ENCODE measurements around the gene TANGO6.
"Not testable (repeated sequence)": the region's sequence is repeated elsewhere in the genome, so short reads cannot be mapped to it uniquely, and the experiment has no call there.

TANGO6 gene

GRCh38 chr16:69013991-69014390 lies 170.7 kb downstream of the TANGO6 start:
- no peak for DNase-seq (ENCODE audit: low spot score)

GRCh38 chr16:69014811-69015210 lies 171.5 kb downstream of the TANGO6 start:
- no peak for DNase-seq (ENCODE audit: low spot score)

DNA sequence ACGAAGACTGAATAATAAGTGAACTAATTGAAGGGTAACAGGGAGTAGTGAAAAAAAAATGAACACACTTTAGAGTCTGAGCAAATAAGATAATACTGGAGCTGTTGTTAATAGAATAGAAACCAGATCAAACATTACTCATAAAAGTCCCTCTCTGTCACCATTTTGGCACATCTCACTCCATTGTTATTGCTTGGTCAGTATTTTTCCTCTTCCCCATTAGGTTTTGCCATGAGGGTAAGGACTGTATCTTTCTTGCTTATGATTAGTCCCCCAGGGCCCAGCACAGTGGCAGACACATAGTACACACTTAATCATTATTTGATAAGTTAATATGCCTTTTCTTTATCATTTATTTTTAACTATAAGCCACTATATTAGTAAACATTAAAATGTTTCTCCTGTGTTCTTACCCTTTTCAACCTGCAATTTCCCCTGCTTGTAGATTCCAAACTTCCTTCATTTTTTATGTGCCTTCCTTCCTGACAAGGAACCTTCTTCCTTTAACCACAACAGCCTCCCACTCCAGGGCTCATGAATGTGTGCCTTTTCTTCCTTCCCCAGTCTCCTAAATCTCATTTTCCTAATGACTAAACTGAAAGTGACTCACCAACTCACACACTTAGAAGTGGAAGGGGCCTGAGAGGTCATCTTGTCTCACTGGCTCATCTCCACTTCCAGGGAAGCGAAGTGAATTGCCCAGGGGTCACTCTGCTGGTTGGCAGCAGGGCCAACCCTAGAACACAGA lies 173.9 kb downstream of the TANGO6 start:
- DNase-seq (ENCODE audit: low spot score): no peak

DNA sequence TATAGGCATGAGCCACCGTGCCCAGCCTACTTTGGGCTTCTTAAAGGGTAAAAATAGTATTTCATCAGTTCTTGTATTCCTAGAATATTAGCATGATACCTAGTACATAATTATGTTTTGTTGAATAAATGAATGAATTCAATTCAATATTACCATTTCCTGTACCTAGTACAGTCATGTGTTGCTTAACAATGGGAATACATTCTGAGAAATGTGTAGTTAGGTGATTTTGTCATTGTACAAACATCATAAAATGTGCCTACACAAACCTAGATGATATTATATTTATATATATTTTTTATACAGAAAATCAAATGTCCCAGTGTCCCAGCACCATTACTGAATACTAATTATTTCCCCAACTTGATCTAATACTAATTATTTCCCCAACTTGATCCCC lies 176.5 kb downstream of the TANGO6 start:
- no peak for DNase-seq (ENCODE audit: low spot score)

- DNase-seq (ENCODE audit: low spot score): no peak
Observed at GRCh38 chr16:69029121-69029520, 185.8 kb downstream of the TANGO6 start.

GRCh38 chr16:69031877-69032301 lies 188.6 kb downstream of the TANGO6 start:
- DNase-seq (ENCODE audit: low spot score): no peak

DNA sequence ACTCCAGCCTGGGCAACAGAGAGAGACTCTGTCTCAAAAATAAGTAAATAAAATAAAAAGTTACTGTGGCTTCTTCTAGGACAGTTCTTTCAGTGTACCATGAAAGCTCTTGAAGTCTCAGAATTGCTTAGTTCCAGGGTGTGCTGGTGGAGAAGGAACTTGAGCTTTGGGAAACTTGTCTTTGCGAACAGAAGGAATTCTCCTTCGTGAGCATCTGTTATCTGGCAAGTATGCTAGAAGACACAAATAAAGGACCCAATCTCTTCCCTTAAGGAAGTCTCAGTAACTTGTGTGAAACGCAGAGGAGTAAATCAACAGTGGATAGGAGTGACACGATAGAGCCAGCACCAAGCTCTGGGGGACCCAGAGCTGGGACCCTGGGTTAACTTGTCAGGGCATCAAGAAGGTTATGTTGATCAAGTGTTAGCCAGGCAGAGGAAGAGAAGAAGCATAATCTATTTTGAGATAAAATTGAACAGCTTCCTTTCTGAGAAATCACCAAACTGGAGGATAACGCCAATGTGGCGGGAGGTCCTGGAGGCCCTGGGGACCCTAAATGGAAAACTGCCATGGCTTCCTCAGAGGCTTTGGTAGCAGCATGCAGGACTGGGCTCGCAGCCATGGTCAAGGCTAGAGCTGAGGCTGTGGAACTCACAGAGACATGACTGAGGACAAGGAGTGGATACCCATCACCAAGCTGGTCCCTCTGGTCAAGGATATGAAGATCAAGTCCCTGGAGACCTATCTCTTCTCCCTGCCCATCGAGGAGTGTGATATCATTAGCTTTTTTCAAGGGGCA lies 190.0 kb downstream of the TANGO6 start:
- DNase-seq (ENCODE audit: low spot score): no peak

GRCh38 chr16:69035375-69035774 lies 192.0 kb downstream of the TANGO6 start:
- no peak for DNase-seq (ENCODE audit: low spot score)

DNA sequence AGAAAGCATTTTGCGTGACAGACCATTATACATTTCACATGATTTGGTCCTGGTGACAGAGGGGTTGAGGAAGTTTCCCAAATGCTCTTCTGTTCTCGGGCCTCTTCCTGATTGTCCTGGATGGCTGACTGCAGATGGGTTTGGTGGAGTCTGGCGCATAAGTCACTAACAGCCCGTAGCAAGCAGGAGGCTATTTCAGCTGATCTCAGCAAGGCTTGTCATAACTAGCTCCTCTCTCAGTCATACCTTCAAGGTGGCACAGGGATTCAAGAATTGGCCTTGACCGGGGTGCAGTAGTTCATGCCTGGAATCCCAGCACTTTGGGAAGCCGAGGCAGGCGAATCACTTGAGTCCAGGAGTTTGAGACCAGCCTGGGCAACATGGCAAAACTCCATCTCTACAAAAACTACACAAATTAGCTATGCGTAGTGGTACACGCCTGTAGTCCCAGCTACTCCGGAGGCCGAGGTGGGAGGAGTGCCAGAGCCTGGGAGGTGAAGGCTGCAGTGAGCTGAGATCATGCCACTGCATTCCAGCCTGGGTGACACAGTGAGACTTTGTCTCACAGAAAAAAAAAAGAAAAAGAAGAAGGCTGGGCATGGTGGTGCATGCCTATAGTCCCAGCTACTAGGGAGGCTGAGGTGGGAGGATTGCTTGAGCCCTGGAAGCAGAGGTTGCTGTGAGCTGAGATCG lies 193.2 kb downstream of the TANGO6 start:
- DNase-seq (ENCODE audit: low spot score): no peak

DNA sequence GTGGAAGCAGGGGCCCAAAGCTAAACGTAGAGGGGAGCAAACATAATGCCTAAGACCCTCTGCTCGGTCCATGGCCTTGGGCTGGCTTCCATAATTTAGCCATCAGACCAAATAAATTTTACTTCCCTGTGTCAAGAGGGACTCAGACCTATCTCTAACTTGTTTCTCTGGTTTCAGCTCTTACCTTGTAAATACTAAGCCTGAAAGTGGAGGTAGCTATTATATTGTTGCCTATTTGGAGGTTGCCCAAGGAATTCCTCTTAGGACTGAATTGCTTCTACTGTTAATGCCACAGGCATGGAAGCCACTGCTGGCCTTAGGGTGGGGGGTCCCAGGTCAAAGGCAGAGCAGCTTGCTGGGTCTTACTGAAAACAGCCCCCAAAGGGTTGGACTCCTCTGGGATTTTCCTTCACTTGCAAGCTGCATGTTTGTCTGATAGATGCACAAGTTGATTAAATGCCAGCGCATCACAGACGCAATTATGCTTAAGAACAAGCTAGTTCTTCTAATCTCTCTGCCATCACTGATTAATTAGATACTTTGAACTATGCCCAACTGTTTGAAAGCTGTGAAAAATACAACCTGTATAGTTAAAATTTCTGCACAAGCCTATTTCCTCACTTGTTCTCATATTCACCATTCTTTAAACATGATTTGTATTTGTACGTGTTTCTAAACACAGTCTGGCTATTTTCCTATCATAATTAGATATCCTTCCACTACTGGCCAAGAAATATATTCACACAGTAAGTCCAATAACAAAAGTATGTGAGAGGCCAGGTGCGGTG lies 194.2 kb downstream of the TANGO6 start:
- no peak for DNase-seq (ENCODE audit: low spot score)

DNA sequence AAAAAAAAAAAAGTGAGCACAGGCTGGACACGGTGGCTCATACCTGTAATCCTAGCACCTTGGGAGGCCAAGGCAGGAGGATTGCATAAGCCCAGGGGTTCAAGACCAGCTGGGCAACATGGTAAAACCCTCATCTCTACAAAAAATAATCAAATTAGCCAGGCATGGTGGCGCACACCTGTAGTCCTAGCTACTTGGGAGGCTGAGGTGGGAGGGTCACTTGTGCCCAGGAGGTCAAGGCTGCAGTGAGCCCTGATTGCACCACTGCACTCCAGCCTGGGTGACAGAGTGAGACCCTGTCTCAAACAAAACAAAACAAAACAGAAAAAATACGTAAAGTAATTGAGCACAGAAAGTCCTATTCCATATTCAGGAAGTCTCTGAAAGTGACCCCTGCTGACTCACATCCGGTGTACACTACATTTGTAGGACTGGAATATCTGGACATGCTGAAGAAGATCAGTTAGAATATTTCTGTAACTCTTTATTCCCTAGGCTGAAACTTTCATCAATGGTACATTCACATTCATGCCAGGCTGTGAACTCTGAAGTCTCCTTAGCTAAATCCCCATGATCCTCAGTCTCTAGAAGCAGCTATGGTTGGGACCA lies 196.1 kb downstream of the TANGO6 start:
- no peak for DNase-seq (ENCODE audit: low spot score)

DNA sequence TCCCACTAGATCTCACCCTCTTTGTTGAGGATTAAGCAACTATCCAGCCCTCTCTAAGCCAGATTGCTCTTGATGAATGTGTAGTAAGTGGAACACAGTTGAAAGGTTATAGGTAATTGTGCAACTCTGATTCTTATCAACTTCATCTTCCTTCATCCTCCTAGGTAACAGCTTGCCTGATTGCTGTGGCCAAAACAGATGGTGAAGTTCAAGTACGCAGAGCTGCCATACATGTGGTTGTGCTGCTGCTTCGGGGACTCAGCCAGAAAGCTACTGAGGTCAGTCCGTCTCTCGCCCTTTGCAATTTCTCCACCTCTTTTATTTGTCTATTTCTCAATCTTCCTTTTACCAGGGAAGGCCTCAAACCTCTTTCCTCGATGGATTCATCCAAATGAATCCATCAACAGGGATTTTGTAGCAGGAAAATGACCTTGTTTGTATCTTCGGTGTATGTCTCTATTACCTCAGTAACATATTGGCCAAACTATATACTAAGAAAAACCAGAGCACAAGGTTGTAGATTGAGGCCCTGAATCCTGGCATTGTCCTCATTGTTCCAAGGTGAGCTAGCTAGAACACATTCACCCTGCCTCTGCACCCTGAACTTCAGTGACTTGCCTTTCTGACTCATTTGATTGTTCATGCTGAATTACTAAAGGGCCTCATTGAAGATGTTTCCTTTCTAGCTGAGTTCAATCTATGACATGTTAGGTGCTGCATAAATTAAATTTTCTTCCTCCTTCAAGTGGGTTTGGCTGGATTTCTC lies 197.0 kb downstream of the TANGO6 start:
- DNase-seq (ENCODE audit: low spot score): no peak

DNA sequence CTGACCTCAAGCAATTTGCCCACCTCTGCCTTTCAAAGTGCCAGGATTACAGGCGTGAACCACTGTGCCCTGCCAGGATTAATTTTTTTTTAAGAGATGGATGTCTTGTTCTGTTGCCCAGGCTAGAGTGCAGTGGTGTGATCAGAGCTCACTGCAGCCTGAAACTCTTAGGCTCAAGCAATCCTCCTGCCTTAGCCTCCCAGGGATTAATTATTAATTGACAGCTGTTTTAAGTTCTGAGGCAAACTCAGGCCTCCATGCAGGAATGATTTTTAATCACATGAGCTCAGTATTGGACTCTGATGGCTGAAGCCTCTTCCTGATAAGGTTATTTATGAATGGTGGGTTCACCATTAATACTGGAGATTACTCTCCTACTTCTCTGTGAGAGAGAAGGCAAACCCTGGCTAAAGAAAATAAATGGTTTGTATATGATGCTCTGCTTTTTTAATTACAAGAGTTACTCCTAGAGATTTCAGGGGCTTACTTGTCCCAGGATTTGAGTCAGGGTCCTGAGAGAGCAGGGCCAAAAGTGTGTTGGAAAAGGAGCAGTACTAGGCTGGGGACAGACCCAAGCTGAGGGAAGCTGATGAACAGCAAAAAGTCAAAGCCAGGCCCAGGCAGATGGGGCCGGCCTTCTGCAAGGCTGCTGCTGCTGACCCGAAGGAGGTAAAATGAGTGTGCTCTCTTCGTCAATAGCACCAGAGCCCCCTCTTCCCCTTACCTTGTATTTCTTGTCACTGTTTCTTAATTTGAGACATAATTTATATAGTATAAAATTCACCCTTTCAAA lies 205.2 kb downstream of the TANGO6 start:
- no peak for DNase-seq (ENCODE audit: low spot score)

DNA sequence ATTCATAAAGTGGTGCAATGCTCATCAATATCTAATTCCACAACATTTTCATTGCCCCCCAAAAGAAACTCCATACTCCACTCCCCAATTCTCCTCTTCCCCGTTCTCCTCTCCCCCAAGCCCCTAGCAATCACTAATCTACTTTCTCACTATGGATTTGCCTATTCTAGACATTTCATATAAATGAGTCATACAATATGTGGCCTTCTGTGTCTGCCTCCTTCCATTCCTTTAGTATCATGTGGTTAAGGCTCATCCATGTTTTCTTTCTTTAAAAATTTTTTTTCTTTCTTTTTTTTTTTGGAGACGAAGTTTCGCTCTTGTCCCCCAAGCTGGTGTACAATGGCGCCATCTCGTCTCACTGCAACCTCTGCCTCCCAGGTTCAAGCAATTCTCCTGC lies 205.8 kb downstream of the TANGO6 start:
- DNase-seq (ENCODE audit: low spot score): no peak

- DNase-seq (ENCODE audit: low spot score): no peak
Observed at GRCh38 chr16:69049603-69050375, 206.5 kb downstream of the TANGO6 start.

- DNase-seq (ENCODE audit: low spot score): not testable (repeated sequence)
Observed at GRCh38 chr16:69051517-69051830, 208.1 kb downstream of the TANGO6 start.

- DNase-seq (ENCODE audit: low spot score): no peak
Observed at GRCh38 chr16:69055008-69055407, 211.7 kb downstream of the TANGO6 start.

- DNase-seq (ENCODE audit: low spot score): no peak
Observed at GRCh38 chr16:69055980-69056379, 212.6 kb downstream of the TANGO6 start.

DNA sequence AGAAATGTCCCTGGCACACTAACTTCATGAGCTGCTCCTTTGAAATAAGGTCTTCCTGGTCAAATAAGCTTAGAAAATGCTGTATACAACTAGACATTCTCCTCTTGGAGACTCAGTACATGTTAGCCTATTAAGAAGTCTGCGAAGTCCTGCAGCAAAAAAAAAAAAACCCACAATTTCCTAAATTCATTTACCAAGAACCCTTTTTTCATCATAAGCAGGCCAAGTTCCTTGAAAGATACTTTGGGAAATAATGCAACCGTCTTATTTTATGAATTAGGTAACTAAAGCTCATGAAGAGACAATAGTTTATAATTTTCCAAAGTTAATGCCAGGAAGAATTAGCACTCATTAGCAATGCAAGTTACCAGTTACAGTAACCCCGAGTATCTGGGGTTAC lies 213.1 kb downstream of the TANGO6 start:
- DNase-seq (ENCODE audit: low spot score): no peak

Measured in iPS-NIHi11 (cell line).